ENCODE measurements around the gene STPG2.

STPG2 gene

GRCh38 chr4:98143001-98143899, at the start of gene STPG2:
Gene STPG2 (minus strand): TSS chr4:98143476.
- peak; percentile 94 for DNase-seq (ENCODE audit: low read depth)
- peak within 1 kb of the TSS; percentile 77 for H3K4me3 ChIP-seq (ENCODE audit: low read depth, low read length)
- peak; percentile 73 for TF ChIP-seq CTCF (conservative IDR thresholded peaks at IDR 0.05; ENCODE audit: low read depth, low read length)

- no peak overlapping the region for H3K4me3 ChIP-seq (ENCODE audit: low read depth, low read length)
- no peak for TF ChIP-seq CTCF (conservative IDR thresholded peaks at IDR 0.05; ENCODE audit: low read depth, low read length)
Observed at GRCh38 chr4:98185279-98185678, 42.0 kb upstream of the STPG2 start.

GRCh38 chr4:98181809-98182208, 38.5 kb upstream of the STPG2 start:
- H3K4me3 ChIP-seq (ENCODE audit: low read depth, low read length), result no peak overlapping the region
- peak; percentile 54 for DNase-seq (ENCODE audit: low read depth)
- no peak for TF ChIP-seq CTCF (conservative IDR thresholded peaks at IDR 0.05; ENCODE audit: low read depth, low read length)

More at GRCh38 chr4:98185279-98185678, 42.0 kb upstream of the STPG2 start:
- DNase-seq (ENCODE audit: low read depth), result no peak

- no peak for TF ChIP-seq CTCF (conservative IDR thresholded peaks at IDR 0.05; ENCODE audit: low read depth, low read length)
- DNase-seq (ENCODE audit: low read depth), result no peak
- no peak overlapping the region for H3K4me3 ChIP-seq (ENCODE audit: low read depth, low read length)
Observed at GRCh38 chr4:98179951-98180350, 36.7 kb upstream of the STPG2 start.

- no peak for TF ChIP-seq CTCF (conservative IDR thresholded peaks at IDR 0.05; ENCODE audit: low read depth, low read length)
- DNase-seq (ENCODE audit: low read depth), result no peak
- H3K4me3 ChIP-seq (ENCODE audit: low read depth, low read length), result no peak overlapping the region
Observed at GRCh38 chr4:98176531-98176930, 33.3 kb upstream of the STPG2 start.

GRCh38 chr4:98170035-98170434, 26.8 kb upstream of the STPG2 start:
- no peak overlapping the region for H3K4me3 ChIP-seq (ENCODE audit: low read depth, low read length)
- DNase-seq (ENCODE audit: low read depth), result peak; percentile 30
- no peak for TF ChIP-seq CTCF (conservative IDR thresholded peaks at IDR 0.05; ENCODE audit: low read depth, low read length)

- TF ChIP-seq CTCF (conservative IDR thresholded peaks at IDR 0.05; ENCODE audit: low read depth, low read length), result no peak
- no peak overlapping the region for H3K4me3 ChIP-seq (ENCODE audit: low read depth, low read length)
- DNase-seq (ENCODE audit: low read depth), result no peak
Observed at GRCh38 chr4:98166731-98167041, 23.4 kb upstream of the STPG2 start.

Measured in choroid plexus epithelial cell (primary cell).